Ishikawa (cell line): Measurements from ENCODE around the gene TMPRSS2.

Experiments
- CEBPB ChIP-seq: IDR thresholded peaks from 2 replicates; pipeline ENCODE4 v1.6.1; 2012
- CREB1 ChIP-seq: IDR thresholded peaks from 2 replicates; pipeline ENCODE4 v1.6.1; 2012; ENCODE audit warnings: low read depth
- EGR1 ChIP-seq: IDR thresholded peaks from 2 replicates; pipeline ENCODE4 v1.6.1; 2012
- EP300 ChIP-seq: IDR thresholded peaks from 2 replicates; pipeline ENCODE4 v1.6.1; 2012; ENCODE audit warnings: borderline replicate concordance
- FOXM1 ChIP-seq: IDR thresholded peaks from 2 replicates; pipeline ENCODE4 v1.6.1; 2012; ENCODE audit warnings: low read depth, borderline replicate concordance
- MAX ChIP-seq: IDR thresholded peaks from 2 replicates; pipeline ENCODE4 v1.6.1; 2012
- NFIC ChIP-seq: IDR thresholded peaks from 2 replicates; pipeline ENCODE4 v1.6.1; 2012
- RAD21 ChIP-seq: IDR thresholded peaks from 2 replicates; pipeline ENCODE4 v1.6.1; 2012; ENCODE audit warnings: low read depth
- REST ChIP-seq: IDR thresholded peaks from 2 replicates; pipeline ENCODE4 v1.6.1; 2012; ENCODE audit warnings: low read depth, mild to moderate bottlenecking
- TAF1 ChIP-seq: IDR thresholded peaks from 2 replicates; pipeline ENCODE4 v1.6.1; 2012; ENCODE audit warnings: low read depth, mild to moderate bottlenecking
- TCF12 ChIP-seq: IDR thresholded peaks from 2 replicates; pipeline ENCODE4 v1.6.1; 2012; ENCODE audit warnings: low read depth
- TEAD4 ChIP-seq: IDR thresholded peaks from 2 replicates; pipeline ENCODE4 v1.6.1; 2012
- USF1 ChIP-seq: IDR thresholded peaks from 2 replicates; pipeline ENCODE4 v1.6.1; 2012
- YY1 ChIP-seq: IDR thresholded peaks from 2 replicates; pipeline ENCODE4 v1.6.1; 2012; ENCODE audit warnings: low read depth
- ZBTB7A ChIP-seq: IDR thresholded peaks from 2 replicates; pipeline ENCODE4 v1.6.1; 2012; ENCODE audit warnings: low read depth

Gene TMPRSS2

GRCh38 chr21:41491412-41491811 lies 16.5 kb downstream of the TMPRSS2 start:
- TF ChIP-seq TEAD4, result no peak
- TF ChIP-seq FOXM1, result no peak
- no peak for TF ChIP-seq ZBTB7A
- TF ChIP-seq CEBPB, result no peak
- no peak for TF ChIP-seq USF1
- TF ChIP-seq CREB1, result no peak
- TF ChIP-seq MAX, result no peak
- TF ChIP-seq TAF1, result no peak
- TF ChIP-seq RAD21, result no peak
- TF ChIP-seq TCF12, result no peak
- TF ChIP-seq YY1, result no peak
- TF ChIP-seq EP300, result no peak
- no peak for TF ChIP-seq NFIC
- no peak for TF ChIP-seq REST
- TF ChIP-seq EGR1, result no peak

- TF ChIP-seq REST (peak; percentile 69), CREB1 (no peak)
These were observed 17.6 kb downstream of the TMPRSS2 start for GRCh38 chr21:41490330-41490729.

GRCh38 chr21:41489329-41489728 lies 18.6 kb downstream of the TMPRSS2 start:
- no peak for TF ChIP-seq CREB1
- TF ChIP-seq NFIC, result no peak
- TF ChIP-seq USF1, result no peak
- TF ChIP-seq EGR1, result no peak
- no peak for TF ChIP-seq YY1
- no peak for TF ChIP-seq TAF1

GRCh38 chr21:41488080-41488479 lies 19.9 kb downstream of the TMPRSS2 start:
- TF ChIP-seq TAF1 (no peak), CEBPB (no peak), NFIC (no peak), RAD21 (no peak), YY1 (no peak), REST (no peak), EP300 (no peak), TCF12 (no peak), TEAD4 (no peak), EGR1 (no peak), MAX (no peak), FOXM1 (no peak), USF1 (no peak), CREB1 (no peak), ZBTB7A (no peak)

- TF ChIP-seq USF1 (no peak), NFIC (no peak), EGR1 (no peak), YY1 (no peak), MAX (no peak), CREB1 (no peak), TCF12 (no peak), FOXM1 (no peak), CEBPB (no peak), ZBTB7A (no peak), EP300 (no peak), TAF1 (no peak)
These were observed 20.9 kb downstream of the TMPRSS2 start for GRCh38 chr21:41487082-41487481.
